Chondrocyte (in vitro differentiated cells): Measurements from ENCODE around the gene CFAP157. TPM values are rescaled to one million over a fixed set of nuclear protein-coding genes. Genes with fewer than 3 reads are reported as not detected.
A peak's percentile ranks its signal among the peaks of the same experiment; 100 is the strongest.

Experiments used
- DNase-seq: peaks from one replicate; pipeline ENCODE4 v3.0.0; 2021; ENCODE audit warnings: mixed read lengths, low spot score
- H3K27ac Mint-ChIP-seq: one replicate; pipeline ENCODE4 v1.8.0; 2021; ENCODE audit warnings: mild to moderate bottlenecking, moderate library complexity, mixed read lengths; ENCODE audit not compliant: unreplicated experiment
- H3K27me3 Mint-ChIP-seq: 2 replicates; pipeline ENCODE4 v1.8.0; 2021; ENCODE audit warnings: low read depth, mixed read lengths
- H3K36me3 Mint-ChIP-seq: 2 replicates; pipeline ENCODE4 v1.8.0; 2021; ENCODE audit warnings: low read depth, mixed read lengths
- H3K4me1 Mint-ChIP-seq: 2 replicates; pipeline ENCODE4 v1.8.0; 2021; ENCODE audit warnings: low read depth, mild to moderate bottlenecking, mixed read lengths
- H3K4me3 Mint-ChIP-seq: one replicate; pipeline ENCODE4 v1.8.0; 2021; ENCODE audit warnings: mild to moderate bottlenecking, moderate library complexity, mixed read lengths; ENCODE audit not compliant: unreplicated experiment
- H3K9me3 Mint-ChIP-seq: 2 replicates; pipeline ENCODE4 v1.8.0; 2021; ENCODE audit warnings: low read depth, mixed read lengths
- CTCF ChIP-seq: fragments of 200-600 bp; sonication (generic); IDR thresholded peaks from 2 replicates; pipeline ENCODE4 v1.5.0; 2021; ENCODE audit warnings: antibody characterized with exemption, mild to moderate bottlenecking, moderate library complexity
- total RNA-seq: library from RNA; stranded (reverse); gene quantifications from 3 replicates; pipeline ENCODE4 v1.2.1, GENCODE V29; 2021

The CFAP157 gene
- total RNA-seq, 1 donor from 2014 or later, result not detected

- DNase-seq, result no peak
- peaks cover 19% of the 10 kb centered on the region for H3K4me1 Mint-ChIP-seq
- peak overlapping the region; percentile 94 for H3K27ac Mint-ChIP-seq
- H3K27me3 Mint-ChIP-seq, result no peaks in the 10 kb centered on the region
- no peaks in the 10 kb centered on the region for H3K9me3 Mint-ChIP-seq
- H3K4me3 Mint-ChIP-seq, result no peak overlapping the region
- H3K36me3 Mint-ChIP-seq, result peaks cover 25% of the 10 kb centered on the region
- TF ChIP-seq CTCF, result no peak
These were observed 22.2 kb upstream of the CFAP157 start for GRCh38 chr9:127684576-127684975.

- Mint-ChIP-seq H3K27ac (no peak overlapping the region), H3K4me1 (peaks cover 19% of the 10 kb centered on the region), H3K9me3 (no peaks in the 10 kb centered on the region), H3K36me3 (peaks cover 24% of the 10 kb centered on the region), H3K27me3 (no peaks in the 10 kb centered on the region), H3K4me3 (no peak overlapping the region)
- no peak for TF ChIP-seq CTCF
- no peak for DNase-seq
These were observed 20.1 kb upstream of the CFAP157 start for GRCh38 chr9:127686461-127687393.

- no peak for DNase-seq
- Mint-ChIP-seq H3K4me3 (no peak overlapping the region), H3K36me3 (peaks cover 18% of the 10 kb centered on the region), H3K4me1 (peaks cover 6% of the 10 kb centered on the region), H3K9me3 (no peaks in the 10 kb centered on the region), H3K27me3 (no peaks in the 10 kb centered on the region), H3K27ac (no peak overlapping the region)
- no peak for TF ChIP-seq CTCF
These were observed 17.3 kb upstream of the CFAP157 start for GRCh38 chr9:127689329-127690000.

GRCh38 chr9:127690735-127691134 lies 16.1 kb upstream of the CFAP157 start:
- no peaks in the 10 kb centered on the region for H3K9me3 Mint-ChIP-seq
- TF ChIP-seq CTCF, result no peak
- peaks cover 15% of the 10 kb centered on the region for H3K36me3 Mint-ChIP-seq
- H3K4me1 Mint-ChIP-seq, result peaks cover 9% of the 10 kb centered on the region
- no peak overlapping the region for H3K27ac Mint-ChIP-seq
- no peaks in the 10 kb centered on the region for H3K27me3 Mint-ChIP-seq
- no peak for DNase-seq
- H3K4me3 Mint-ChIP-seq, result no peak overlapping the region

- peaks cover 9% of the 10 kb centered on the region for H3K4me1 Mint-ChIP-seq
- no peak for DNase-seq
- no peak for TF ChIP-seq CTCF
- H3K27me3 Mint-ChIP-seq, result no peaks in the 10 kb centered on the region
- H3K4me3 Mint-ChIP-seq, result no peak overlapping the region
- H3K9me3 Mint-ChIP-seq, result no peaks in the 10 kb centered on the region
- peaks cover 15% of the 10 kb centered on the region for H3K36me3 Mint-ChIP-seq
- no peak overlapping the region for H3K27ac Mint-ChIP-seq
These were observed 14.7 kb upstream of the CFAP157 start for GRCh38 chr9:127692071-127692470.
